NCI-H2227 treated with DMSO at 0.1 percent for 48 hours (cell line): ENCODE results near the gene CFB.
A peak's percentile ranks its signal among the peaks of the same experiment; 100 is the strongest.
"Not testable (repeated sequence)": the region's sequence is repeated elsewhere in the genome, so short reads cannot be mapped to it uniquely, and the experiment has no call there.

Experiments
- DNase-seq: peaks from one replicate; lab custom pipeline; 2025; lab: John Stamatoyannopoulos, UW

Gene CFB

DNA sequence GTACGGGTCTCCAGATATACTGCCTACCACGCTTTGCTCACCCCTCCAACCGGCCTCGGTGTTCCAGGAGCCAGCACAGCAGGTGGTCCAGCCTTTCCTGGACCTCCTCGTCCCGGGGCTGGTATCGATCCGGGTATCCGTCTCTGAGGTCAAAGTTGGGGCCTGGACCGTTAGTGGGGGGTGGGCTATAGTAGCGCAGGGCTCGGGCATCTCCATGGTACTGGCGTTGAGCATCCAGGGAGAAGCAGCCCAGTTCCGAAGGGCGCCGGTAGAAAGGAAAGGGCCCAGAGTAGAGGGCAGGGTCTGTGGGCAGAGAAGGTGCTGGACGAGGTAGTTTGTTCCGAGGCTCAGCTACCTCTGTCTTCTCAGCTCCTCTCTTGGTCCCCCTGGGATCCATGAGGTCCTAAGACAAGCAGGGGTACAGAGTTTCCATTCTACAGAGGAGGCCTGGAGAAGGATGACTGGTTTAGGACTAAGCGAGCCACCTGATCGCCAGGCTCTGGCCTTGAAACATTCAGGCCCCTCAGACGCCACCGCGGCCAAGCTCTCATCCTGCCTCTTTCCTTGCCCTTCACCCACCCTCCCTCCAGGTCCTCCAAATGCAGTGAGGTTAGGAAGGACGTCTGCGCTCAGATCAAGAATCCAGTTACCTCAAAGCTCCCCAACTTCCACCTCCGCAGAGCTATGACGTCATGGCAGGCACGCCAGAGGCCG, 25.5 kb downstream of the CFB start:
- DNase-seq = peak; percentile 63

DNA sequence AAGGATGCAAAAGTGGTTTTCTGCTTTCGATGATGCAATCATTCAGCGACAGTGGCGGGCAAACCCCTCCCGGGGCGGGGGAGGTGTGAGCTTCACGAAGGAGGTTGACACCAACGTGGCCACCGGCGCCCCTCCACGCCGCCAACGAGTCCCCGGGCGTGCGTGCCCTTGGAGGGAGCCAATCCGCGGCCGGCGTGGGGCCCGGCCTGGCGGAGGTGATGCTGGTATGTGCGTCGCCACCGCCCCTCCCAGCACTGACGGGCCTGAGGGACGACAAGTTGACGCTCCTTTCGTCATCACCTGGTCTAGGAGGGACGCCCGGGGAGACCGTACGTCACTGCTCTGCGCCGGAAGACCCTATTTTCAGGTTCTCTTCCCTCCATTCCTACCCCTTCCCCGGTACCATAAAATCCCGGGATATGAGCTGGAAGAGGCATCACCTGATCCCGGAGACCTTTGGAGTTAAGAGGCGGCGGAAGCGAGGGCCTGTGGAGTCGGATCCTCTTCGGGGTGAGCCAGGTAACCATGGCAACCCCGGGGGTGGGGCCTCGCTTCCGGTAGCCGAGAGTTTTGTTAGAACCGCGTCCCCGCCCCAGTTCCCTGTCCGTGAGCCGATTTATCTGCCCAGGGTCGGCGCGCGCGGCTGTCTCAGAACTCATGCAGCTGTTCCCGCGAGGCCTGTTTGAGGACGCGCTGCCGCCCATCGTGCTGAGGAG, 26.3 kb downstream of the CFB start, which contains the start of gene DXO:
Gene DXO (minus strand): TSS at position 146 of the 716 bp plus-strand sequence. CDS start 463 bp downstream, outside the sequence.
- peak; percentile 99 for DNase-seq

DNA sequence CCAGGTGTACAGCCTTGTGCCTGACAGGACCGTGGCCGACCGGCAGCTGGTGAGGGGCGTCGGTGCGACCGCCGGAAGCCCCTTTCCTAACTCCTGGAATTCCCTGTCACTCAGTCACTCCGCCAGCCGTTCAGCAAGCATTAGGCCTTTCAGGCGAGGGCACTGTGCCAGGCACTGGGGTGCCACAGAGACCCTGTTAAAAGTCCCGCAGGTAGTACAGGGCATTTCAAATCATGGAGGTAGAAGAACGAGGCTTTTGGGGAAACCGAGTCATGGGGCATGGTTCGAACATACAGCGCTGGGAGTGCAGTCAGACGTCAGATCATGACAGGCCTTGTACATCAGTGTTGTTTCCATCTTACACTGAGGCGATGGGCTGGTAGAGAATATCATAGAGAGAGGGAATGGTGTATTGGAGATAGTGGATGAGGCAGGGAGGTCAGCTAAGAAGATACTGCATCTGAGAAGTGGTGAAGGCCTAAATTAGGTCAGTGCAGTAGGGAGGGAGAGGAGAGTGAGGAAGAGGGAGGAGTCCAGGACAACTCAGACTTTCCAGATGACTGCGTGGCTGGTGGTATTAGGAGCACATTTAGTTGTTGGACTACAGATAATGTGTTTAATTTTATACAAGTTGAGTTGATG, 26.9 kb downstream of the CFB start:
- no peak for DNase-seq

DNA sequence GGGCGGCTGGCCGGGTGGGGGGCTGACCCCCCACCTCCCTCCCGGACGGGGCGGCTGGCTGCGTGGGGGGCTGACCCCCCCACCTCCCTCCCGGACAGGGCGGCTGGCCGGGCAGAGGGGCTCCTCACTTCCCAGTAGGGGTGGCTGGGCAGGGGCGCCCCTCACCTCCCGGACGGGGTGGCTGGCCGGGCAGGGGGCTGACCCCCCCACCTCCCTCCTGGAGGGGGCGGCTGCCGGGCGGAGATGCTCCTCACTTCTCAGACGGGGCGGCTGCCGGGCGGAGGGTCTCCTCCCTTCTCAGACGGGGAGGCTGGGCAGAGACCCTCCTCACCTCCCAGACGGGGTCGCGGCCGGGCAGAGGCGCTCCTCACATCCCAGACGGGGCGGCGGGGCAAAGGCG, 30.2 kb downstream of the CFB start:
- DNase-seq = not testable (repeated sequence)

DNA sequence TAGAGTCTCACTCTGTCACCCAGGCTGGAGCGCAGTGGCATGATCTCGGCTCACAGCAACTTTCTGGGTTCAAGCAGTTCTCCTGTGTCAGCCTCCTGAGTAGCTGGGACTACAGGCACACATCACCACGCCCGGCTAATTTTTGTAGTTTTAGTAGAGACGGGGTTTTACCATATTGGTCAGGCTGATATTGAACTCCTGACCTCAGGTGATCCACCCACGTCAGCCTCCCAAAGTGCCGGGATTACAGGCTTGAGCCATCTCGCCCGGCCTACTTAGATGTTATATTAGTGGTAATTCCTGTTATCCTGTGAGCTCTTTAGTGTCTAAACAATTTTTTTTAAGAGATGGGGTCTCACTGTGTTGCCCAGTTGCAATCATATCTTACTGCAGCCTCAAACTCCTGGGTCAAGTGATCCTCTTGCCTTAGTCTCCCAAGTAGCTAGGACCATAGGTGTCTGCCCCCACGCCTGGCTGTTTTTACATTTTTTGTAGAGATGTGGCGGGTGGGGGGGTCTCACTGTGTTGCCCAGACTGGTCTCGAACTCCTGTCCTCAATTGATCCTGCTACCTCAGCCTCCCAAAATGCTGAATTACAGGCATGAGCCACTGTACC, 32.0 kb downstream of the CFB start:
- no peak for DNase-seq

DNA sequence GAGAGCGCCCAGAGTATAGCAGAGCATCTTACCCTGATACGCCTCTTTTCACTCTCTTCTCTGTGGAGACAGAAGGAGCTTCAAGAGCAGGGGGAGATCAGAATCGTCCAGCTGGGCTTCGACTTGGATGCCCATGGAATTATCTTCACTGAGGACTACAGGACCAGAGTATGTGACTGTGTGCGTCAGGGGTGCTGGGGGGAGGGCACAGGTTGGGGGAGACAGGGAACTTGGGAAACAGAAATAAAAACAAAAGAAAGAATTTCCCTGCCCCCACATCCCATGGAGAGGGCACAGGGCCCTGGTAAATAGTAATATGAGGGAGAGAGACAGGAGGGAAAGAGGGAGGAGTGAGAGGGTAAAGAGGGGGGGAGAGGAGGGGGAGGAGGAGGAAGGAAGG, 32.9 kb downstream of the CFB start:
- DNase-seq = no peak

DNA sequence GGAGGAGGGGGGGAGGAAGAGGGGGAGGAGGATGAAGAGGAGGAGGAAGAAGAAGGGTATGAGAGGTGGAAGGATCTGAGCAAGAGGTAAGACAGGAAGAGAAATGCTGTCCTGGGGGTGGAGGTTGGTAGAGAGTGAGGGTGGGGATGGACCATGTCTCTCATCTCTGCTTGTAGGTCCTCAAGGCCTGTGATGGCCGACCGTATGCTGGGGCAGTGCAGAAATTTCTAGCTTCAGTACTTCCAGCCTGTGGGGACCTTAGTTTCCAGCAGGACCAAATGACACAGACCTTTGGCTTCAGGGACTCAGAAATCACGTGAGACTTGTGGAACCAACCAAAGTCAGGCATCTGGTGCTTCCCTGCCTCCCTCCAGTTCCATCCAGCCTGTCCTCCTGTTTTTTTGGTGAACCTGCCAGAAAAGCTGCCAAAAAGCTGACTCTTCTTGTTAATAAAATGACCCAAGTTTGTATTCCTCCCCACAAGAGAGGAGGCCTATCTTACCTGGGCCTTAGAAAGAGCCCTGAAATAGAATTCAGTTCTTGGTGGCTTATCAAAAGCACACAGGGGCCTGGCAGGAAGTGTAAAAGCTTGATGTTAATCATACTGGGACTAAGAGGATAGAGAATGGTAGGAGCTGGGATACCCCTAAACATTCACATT, 33.5 kb downstream of the CFB start:
- no peak for DNase-seq

DNA sequence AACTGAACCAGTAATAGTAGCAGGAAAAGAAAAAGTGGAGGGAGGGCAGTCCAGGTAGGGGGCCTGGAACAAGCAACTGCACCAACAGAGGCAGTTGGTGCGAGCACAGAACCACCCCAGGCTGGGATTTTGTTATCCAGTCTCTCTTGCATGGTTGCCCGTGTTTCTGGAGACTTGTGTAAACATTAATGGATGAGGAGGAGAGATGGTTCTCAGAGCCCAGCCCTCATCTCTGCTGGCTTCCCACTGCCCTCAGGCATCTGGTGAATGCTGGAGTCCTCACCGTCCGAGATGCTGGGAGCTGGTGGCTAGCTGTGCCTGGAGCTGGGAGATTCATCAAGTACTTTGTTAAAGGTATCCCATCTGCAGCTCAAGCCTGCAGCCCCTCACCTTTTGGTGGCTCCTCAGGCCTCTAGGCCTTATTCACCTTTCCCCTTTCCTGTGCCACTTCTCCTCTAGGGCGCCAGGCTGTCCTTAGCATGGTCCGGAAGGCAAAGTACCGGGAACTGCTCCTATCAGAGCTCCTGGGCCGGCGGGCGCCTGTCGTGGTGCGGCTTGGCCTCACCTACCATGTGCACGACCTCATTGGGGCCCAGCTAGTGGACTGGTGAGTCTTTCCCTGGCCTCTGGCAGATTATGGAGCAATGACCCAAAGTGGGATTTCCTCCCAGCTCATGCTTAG, 34.4 kb downstream of the CFB start:
- not testable (repeated sequence) for DNase-seq

DNA sequence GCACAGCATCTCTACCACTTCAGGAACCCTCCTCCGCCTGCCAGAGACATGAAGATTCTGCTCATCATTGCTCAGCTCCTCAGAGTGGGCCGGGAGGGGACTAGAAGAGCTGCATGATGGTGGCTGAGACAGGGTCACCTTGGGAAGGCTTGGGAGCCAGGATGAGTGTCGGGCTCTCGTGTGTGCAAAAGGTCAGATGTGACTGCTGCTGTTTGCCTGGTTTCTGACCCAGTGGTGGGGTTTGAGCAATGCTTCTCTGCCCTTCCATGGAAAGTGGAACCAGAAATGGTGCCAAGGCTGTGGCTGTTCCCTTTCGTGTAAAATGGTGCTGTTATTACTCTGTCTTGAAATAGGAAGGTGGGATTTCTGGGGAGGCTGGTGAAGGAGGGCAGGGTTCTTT, 35.1 kb downstream of the CFB start:
- not testable (repeated sequence) for DNase-seq

DNA sequence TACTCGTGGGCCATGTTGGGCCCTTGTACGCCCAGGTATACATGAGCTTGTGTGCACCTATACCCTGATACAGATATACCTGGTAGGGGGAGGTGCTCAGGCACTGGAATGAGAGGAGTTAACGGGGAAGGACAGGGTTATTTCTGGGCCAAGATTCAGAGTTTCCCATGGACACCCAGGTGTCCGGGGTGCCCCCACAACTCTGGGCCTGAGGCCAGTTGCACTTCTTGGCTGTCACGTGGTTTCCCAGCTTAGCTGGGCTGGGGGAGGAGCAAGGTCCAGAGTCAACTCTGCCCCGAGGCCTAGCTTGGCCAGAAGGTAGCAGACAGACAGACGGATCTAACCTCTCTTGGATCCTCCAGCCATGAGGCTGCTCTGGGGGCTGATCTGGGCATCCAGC, 35.8 kb downstream of the CFB start, which contains the start of gene C4A:
Gene C4A (plus strand): TSS at position 314 of the 400 bp plus-strand sequence. CDS start 51 bp downstream, at position 365.
- DNase-seq = not testable (repeated sequence)

DNA sequence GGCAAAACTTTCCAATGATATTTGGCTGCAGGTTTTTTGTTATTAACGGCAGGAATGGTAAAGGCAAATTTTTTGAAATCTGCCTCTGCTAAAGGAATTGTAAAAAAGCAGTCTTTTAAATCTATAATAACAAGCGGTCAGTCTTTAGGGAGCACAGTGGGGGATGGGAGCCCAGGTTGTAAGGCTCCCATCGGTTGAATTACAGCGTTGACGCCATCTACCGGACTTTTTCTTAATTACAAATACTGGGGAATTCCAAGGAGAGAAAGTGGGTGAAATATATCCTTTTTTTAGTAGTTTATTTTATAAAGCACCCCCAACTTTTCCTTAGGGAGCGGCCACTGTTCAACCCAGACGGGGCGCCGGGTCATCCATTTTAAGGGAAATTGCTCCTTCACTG, 43.5 kb downstream of the CFB start:
- not testable (repeated sequence) for DNase-seq

DNA sequence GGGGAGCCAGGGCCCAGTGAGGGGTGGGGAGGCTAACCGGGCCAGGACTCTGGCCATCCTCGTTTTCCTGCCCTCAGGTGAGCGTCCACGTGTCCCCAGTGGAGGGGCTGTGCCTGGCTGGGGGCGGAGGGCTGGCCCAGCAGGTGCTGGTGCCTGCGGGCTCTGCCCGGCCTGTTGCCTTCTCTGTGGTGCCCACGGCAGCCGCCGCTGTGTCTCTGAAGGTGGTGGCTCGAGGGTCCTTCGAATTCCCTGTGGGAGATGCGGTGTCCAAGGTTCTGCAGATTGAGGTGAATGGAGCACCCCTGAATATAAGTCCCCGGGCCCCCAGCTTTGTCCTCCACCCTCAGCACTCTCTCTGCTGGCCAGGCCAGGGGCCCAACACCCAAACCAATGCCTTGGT, 48.5 kb downstream of the CFB start:
- not testable (repeated sequence) for DNase-seq

DNA sequence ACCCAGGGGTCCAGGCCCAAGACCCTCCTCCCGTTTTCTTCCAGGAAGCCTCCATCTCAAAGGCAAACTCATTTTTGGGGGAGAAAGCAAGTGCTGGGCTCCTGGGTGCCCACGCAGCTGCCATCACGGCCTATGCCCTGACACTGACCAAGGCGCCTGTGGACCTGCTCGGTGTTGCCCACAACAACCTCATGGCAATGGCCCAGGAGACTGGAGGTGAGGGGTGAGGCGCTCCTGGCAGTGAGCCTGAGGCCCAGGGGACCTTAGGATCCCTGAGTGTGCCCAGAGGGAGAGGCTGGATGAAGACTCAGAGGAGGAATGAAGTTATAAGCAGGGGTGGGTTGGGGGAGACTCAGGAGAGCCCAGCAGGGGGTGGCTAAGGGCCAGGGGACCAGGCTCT, 50.5 kb downstream of the CFB start:
- DNase-seq = not testable (repeated sequence)
